ENCODE measurements around the gene ITPR1.

- TF ChIP-seq SP1 (IDR thresholded peaks at IDR 0.05) (no peak), FOXK2 (IDR thresholded peaks at IDR 0.05) (no peak)
Measured at GRCh38 chr3:4562595-4562994, 69.4 kb downstream of the ITPR1 start.

Measured in HEK293T (cell line).